WTC11 (cell line): ENCODE results near the gene PHOSPHO2. TPM values are rescaled to one million over a fixed set of nuclear protein-coding genes. Genes with fewer than 3 reads are reported as not detected.

Experiments used
- ATAC-seq: fragments of 200-7000 bp; cut with Tn5 transposase; 2 replicates; pipeline ENCODE4 v1.10.0; 2021; ENCODE audit warnings: mild to moderate bottlenecking, moderate library complexity
- CTCF ChIA-PET: fragments of 300-600 bp; sonication (Branson Sonifier 250); formaldehyde crosslinking; loops from one replicate; lab custom pipeline; 2021; ENCODE audit warnings: antibody characterized with exemption; lab: Charles Lee
- POLR2A ChIA-PET: fragments of 350-600 bp; sonication (Branson Sonifier 250); formaldehyde crosslinking; loops from one replicate; lab custom pipeline; 2021; ENCODE audit warnings: antibody characterized with exemption; lab: Charles Lee
- DNase-seq: peaks from one replicate; pipeline ENCODE4 v3.0.0; 2021; ENCODE audit warnings: low spot score
- H3K27ac Mint-ChIP-seq: 2 replicates; pipeline ENCODE4 v1.8.0; 2021; ENCODE audit warnings: mixed read lengths
- H3K27me3 Mint-ChIP-seq: 2 replicates; pipeline ENCODE4 v1.8.0; 2021; ENCODE audit warnings: low read depth, mild to moderate bottlenecking, moderate library complexity, mixed read lengths
- H3K36me3 Mint-ChIP-seq: 2 replicates; pipeline ENCODE4 v1.8.0; 2021; ENCODE audit warnings: mixed read lengths
- H3K4me1 Mint-ChIP-seq: 2 replicates; pipeline ENCODE4 v1.8.0; 2022; ENCODE audit warnings: mixed read lengths
- H3K4me3 Mint-ChIP-seq: 2 replicates; pipeline ENCODE4 v1.8.0; 2021; ENCODE audit warnings: mild to moderate bottlenecking, moderate library complexity, mixed read lengths
- H3K9me3 Mint-ChIP-seq: 2 replicates; pipeline ENCODE4 v1.8.0; 2021; ENCODE audit warnings: mixed read lengths
- CREB1 ChIP-seq: sonication (generic); formaldehyde crosslinking; IDR thresholded peaks from 2 replicates; pipeline ENCODE4 v1.8.0; 2023; ENCODE audit warnings: mild to moderate bottlenecking, missing genetic modification reagents
- CREM ChIP-seq: sonication (generic); formaldehyde crosslinking; IDR thresholded peaks from 2 replicates; pipeline ENCODE4 v1.8.1; 2022; ENCODE audit warnings: mild to moderate bottlenecking, missing genetic modification reagents, moderate library complexity
- FOXK1 ChIP-seq: sonication (generic); formaldehyde crosslinking; IDR thresholded peaks from 2 replicates; pipeline ENCODE4 v1.8.0; 2022; ENCODE audit warnings: mild to moderate bottlenecking, moderate library complexity, missing genetic modification reagents
- GTF2I ChIP-seq: fragments of 250-450 bp; sonication (Bioruptor Pico); conservative IDR thresholded peaks from 2 replicates; pipeline ENCODE4 v1.4.0; 2021; ENCODE audit warnings: mild to moderate bottlenecking
- MXD4 ChIP-seq: fragments of 250-450 bp; sonication (Bioruptor Pico); IDR thresholded peaks from 2 replicates; pipeline ENCODE4 v1.8.0; 2021; ENCODE audit warnings: mild to moderate bottlenecking, moderate library complexity, borderline replicate concordance
- NFYB ChIP-seq: sonication (generic); formaldehyde crosslinking; conservative IDR thresholded peaks from 2 replicates; pipeline ENCODE4 v1.8.0; 2022; ENCODE audit warnings: low read depth, missing genetic modification reagents
- NR2C2 ChIP-seq: sonication (generic); formaldehyde crosslinking; IDR thresholded peaks from 2 replicates; pipeline ENCODE4 v1.8.0; 2022; ENCODE audit warnings: mild to moderate bottlenecking, missing genetic modification reagents
- OVOL2 ChIP-seq: fragments of 250-450 bp; sonication (Bioruptor Pico); IDR thresholded peaks from 2 replicates; pipeline ENCODE4 v1.9.0; 2021; ENCODE audit warnings: mild to moderate bottlenecking, borderline replicate concordance
- PRRX2 ChIP-seq: fragments of 250-450 bp; sonication (Bioruptor Pico); IDR thresholded peaks from 2 replicates; pipeline ENCODE4 v1.8.0; 2021; ENCODE audit warnings: mild to moderate bottlenecking
- TEAD1 ChIP-seq: sonication (generic); formaldehyde crosslinking; IDR thresholded peaks from 2 replicates; pipeline ENCODE4 v1.8.0; 2022; ENCODE audit warnings: mild to moderate bottlenecking, missing genetic modification reagents
- TEAD4 ChIP-seq: sonication (generic); formaldehyde crosslinking; IDR thresholded peaks from 2 replicates; pipeline ENCODE4 v1.8.0; 2022; ENCODE audit warnings: mild to moderate bottlenecking, missing genetic modification reagents
- ZNF121 ChIP-seq: sonication (generic); formaldehyde crosslinking; IDR thresholded peaks from 2 replicates; pipeline ENCODE4 v1.8.0; 2023; ENCODE audit warnings: missing genetic modification reagents
- ZNF416 ChIP-seq: fragments of 250-450 bp; sonication (Bioruptor Pico); IDR thresholded peaks from 2 replicates; pipeline ENCODE4 v1.9.0; 2021; ENCODE audit warnings: mild to moderate bottlenecking, inconsistent platforms
- total RNA-seq: library from RNA; stranded (reverse); gene quantifications from 3 replicates; pipeline ENCODE4 v1.2.3, GENCODE V29; 2021
- TF ChIP-seq, protein P1 (sequence below): sonication (generic); formaldehyde crosslinking; IDR thresholded peaks from 2 replicates; pipeline ENCODE4 v1.8.1; 2022; ENCODE audit warnings: missing genetic modification reagents, borderline replicate concordance
- TF ChIP-seq, protein P2 (sequence below): sonication (generic); formaldehyde crosslinking; IDR thresholded peaks from 2 replicates; pipeline ENCODE4 v1.8.1; 2023; ENCODE audit warnings: mild to moderate bottlenecking, missing genetic modification reagents
- TF ChIP-seq, protein P3 (sequence below): sonication (generic); formaldehyde crosslinking; IDR thresholded peaks from 2 replicates; pipeline ENCODE4 v1.8.0; 2023; ENCODE audit warnings: mild to moderate bottlenecking, missing genetic modification reagents
- TF ChIP-seq, protein P4 (sequence below): sonication (generic); formaldehyde crosslinking; conservative IDR thresholded peaks from 2 replicates; pipeline ENCODE4 v1.8.1; 2022; ENCODE audit warnings: mild to moderate bottlenecking, missing genetic modification reagents
- TF ChIP-seq, protein P5 (sequence below): fragments of 250-450 bp; sonication (Bioruptor Pico); IDR thresholded peaks from 2 replicates; pipeline ENCODE4 v2.1.2; 2022; ENCODE audit warnings: mild to moderate bottlenecking, moderate library complexity
- TF ChIP-seq, protein P6 (sequence below): sonication (generic); formaldehyde crosslinking; IDR thresholded peaks from 2 replicates; pipeline ENCODE4 v1.8.1; 2022; ENCODE audit warnings: low read depth, missing genetic modification reagents, borderline replicate concordance

The PHOSPHO2 gene
- total RNA-seq, 1 experiment from 2014 or later: 6.1 TPM

DNA sequence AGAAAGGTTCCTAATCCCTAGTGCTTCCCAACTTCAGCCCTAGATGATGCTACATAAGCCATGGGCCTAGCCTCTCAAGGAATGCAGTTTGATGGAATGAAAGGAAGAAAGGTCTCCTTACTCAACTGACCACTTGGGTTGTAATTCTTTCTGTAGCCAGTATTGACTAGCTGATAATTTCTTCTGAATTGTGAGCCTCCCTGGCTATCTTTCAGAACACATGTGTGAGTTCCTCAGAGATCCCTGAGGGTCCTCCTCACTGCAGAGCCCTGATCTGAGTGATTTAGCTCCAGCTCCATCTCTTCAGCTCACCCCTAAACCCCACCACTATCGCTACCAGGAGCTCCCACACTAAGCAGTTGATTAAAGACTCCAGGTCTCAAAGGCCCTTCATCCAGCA is 31.5 kb upstream of the PHOSPHO2 start (continued):
- TF ChIP-seq, protein P1, sequence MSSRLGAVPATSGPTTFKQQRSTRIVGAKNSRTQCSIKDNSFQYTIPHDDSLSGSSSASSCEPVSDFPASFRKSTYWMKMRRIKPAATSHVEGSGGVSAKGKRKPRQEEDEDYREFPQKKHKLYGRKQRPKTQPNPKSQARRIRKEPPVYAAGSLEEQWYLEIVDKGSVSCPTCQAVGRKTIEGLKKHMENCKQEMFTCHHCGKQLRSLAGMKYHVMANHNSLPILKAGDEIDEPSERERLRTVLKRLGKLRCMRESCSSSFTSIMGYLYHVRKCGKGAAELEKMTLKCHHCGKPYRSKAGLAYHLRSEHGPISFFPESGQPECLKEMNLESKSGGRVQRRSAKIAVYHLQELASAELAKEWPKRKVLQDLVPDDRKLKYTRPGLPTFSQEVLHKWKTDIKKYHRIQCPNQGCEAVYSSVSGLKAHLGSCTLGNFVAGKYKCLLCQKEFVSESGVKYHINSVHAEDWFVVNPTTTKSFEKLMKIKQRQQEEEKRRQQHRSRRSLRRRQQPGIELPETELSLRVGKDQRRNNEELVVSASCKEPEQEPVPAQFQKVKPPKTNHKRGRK: no peak
- TF ChIP-seq TEAD4 (CRISPR knock-in tag) (no peak), FOXK1 (CRISPR knock-in tag) (no peak), PRRX2 (no peak), GTF2I (CRISPR knock-in tag) (no peak), TEAD1 (CRISPR knock-in tag) (no peak), OVOL2 (CRISPR knock-in tag) (no peak), MXD4 (no peak)
- TF ChIP-seq, protein P2, sequence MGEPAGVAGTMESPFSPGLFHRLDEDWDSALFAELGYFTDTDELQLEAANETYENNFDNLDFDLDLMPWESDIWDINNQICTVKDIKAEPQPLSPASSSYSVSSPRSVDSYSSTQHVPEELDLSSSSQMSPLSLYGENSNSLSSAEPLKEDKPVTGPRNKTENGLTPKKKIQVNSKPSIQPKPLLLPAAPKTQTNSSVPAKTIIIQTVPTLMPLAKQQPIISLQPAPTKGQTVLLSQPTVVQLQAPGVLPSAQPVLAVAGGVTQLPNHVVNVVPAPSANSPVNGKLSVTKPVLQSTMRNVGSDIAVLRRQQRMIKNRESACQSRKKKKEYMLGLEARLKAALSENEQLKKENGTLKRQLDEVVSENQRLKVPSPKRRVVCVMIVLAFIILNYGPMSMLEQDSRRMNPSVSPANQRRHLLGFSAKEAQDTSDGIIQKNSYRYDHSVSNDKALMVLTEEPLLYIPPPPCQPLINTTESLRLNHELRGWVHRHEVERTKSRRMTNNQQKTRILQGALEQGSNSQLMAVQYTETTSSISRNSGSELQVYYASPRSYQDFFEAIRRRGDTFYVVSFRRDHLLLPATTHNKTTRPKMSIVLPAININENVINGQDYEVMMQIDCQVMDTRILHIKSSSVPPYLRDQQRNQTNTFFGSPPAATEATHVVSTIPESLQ (CRISPR knock-in tag): no peak

DNA sequence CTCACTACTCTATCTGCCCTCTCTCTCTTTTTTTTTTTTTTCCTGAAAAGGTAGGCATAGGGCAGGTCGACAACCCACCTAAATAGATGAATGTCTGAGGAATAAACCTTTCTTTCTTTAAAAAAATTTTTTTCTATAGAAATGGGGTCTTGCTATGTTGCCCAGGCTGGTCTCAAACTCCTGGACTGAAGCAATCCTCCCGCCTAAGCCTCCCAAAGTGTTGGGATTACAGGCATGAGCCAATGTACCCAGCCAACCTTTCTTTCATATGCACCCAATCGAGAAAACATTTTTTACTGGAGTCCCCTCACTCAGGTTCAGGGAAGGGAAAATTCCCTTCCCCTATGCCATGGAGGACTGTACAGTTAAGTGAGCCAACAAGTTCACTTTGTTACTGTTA is 31.0 kb upstream of the PHOSPHO2 start:
- H3K36me3 Mint-ChIP-seq: no peaks in the 10 kb centered on the region
- H3K9me3 Mint-ChIP-seq: no peaks in the 10 kb centered on the region
- H3K27ac Mint-ChIP-seq: no peak overlapping the region
- DNase-seq: no peak
- no peak for TF ChIP-seq ZNF121 (CRISPR knock-in tag)
- TF ChIP-seq, protein P3, sequence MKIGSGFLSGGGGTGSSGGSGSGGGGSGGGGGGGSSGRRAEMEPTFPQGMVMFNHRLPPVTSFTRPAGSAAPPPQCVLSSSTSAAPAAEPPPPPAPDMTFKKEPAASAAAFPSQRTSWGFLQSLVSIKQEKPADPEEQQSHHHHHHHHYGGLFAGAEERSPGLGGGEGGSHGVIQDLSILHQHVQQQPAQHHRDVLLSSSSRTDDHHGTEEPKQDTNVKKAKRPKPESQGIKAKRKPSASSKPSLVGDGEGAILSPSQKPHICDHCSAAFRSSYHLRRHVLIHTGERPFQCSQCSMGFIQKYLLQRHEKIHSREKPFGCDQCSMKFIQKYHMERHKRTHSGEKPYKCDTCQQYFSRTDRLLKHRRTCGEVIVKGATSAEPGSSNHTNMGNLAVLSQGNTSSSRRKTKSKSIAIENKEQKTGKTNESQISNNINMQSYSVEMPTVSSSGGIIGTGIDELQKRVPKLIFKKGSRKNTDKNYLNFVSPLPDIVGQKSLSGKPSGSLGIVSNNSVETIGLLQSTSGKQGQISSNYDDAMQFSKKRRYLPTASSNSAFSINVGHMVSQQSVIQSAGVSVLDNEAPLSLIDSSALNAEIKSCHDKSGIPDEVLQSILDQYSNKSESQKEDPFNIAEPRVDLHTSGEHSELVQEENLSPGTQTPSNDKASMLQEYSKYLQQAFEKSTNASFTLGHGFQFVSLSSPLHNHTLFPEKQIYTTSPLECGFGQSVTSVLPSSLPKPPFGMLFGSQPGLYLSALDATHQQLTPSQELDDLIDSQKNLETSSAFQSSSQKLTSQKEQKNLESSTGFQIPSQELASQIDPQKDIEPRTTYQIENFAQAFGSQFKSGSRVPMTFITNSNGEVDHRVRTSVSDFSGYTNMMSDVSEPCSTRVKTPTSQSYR (CRISPR knock-in tag): no peak
- TF ChIP-seq, protein P4, sequence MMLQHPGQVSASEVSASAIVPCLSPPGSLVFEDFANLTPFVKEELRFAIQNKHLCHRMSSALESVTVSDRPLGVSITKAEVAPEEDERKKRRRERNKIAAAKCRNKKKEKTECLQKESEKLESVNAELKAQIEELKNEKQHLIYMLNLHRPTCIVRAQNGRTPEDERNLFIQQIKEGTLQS (CRISPR knock-in tag): no peak
- TF ChIP-seq NFYB (CRISPR knock-in tag): no peak
- TF ChIP-seq CREM (CRISPR knock-in tag): no peak
- TF ChIP-seq CREB1 (CRISPR knock-in tag): no peak
- TF ChIP-seq, protein P1: no peak
- no peak for TF ChIP-seq ZNF416 (CRISPR knock-in tag)
- TF ChIP-seq, protein P5, sequence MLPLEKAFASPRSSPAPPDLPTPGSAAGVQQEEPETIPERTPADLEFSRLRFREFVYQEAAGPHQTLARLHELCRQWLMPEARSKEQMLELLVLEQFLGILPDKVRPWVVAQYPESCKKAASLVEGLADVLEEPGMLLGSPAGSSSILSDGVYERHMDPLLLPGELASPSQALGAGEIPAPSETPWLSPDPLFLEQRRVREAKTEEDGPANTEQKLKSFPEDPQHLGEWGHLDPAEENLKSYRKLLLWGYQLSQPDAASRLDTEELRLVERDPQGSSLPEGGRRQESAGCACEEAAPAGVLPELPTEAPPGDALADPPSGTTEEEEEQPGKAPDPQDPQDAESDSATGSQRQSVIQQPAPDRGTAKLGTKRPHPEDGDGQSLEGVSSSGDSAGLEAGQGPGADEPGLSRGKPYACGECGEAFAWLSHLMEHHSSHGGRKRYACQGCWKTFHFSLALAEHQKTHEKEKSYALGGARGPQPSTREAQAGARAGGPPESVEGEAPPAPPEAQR: no peak
- TF ChIP-seq, protein P6, sequence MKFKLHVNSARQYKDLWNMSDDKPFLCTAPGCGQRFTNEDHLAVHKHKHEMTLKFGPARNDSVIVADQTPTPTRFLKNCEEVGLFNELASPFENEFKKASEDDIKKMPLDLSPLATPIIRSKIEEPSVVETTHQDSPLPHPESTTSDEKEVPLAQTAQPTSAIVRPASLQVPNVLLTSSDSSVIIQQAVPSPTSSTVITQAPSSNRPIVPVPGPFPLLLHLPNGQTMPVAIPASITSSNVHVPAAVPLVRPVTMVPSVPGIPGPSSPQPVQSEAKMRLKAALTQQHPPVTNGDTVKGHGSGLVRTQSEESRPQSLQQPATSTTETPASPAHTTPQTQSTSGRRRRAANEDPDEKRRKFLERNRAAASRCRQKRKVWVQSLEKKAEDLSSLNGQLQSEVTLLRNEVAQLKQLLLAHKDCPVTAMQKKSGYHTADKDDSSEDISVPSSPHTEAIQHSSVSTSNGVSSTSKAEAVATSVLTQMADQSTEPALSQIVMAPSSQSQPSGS (CRISPR knock-in tag): no peak
- no peak for TF ChIP-seq MXD4
- no peak for TF ChIP-seq NR2C2
- CTCF ChIA-PET: no interaction called here
- peaks cover 2% of the 10 kb centered on the region; the same call in 1 of the 2 replicates for H3K27me3 Mint-ChIP-seq
- no peak overlapping the region for H3K4me3 Mint-ChIP-seq
- no peak for ATAC-seq
- POLR2A ChIA-PET: no interaction called here
- no peaks in the 10 kb centered on the region for H3K4me1 Mint-ChIP-seq
